WTC11 (cell line): ENCODE results near the gene LDLRAD3. TPM values are rescaled to one million over a fixed set of nuclear protein-coding genes. Genes with fewer than 3 reads are reported as not detected.
"Not testable (repeated sequence)": the region's sequence is repeated elsewhere in the genome, so short reads cannot be mapped to it uniquely, and the experiment has no call there.

Experiments
- ATAC-seq: fragments of 200-7000 bp; cut with Tn5 transposase; 2 replicates; pipeline ENCODE4 v1.10.0; 2021; ENCODE audit warnings: mild to moderate bottlenecking, moderate library complexity
- CTCF ChIA-PET: fragments of 300-600 bp; sonication (Branson Sonifier 250); formaldehyde crosslinking; loops from one replicate; lab custom pipeline; 2021; ENCODE audit warnings: antibody characterized with exemption; lab: Charles Lee
- POLR2A ChIA-PET: fragments of 350-600 bp; sonication (Branson Sonifier 250); formaldehyde crosslinking; loops from one replicate; lab custom pipeline; 2021; ENCODE audit warnings: antibody characterized with exemption; lab: Charles Lee
- DNase-seq: peaks from one replicate; pipeline ENCODE4 v3.0.0; 2021; ENCODE audit warnings: low spot score
- H3K27ac Mint-ChIP-seq: 2 replicates; pipeline ENCODE4 v1.8.0; 2021; ENCODE audit warnings: mixed read lengths
- H3K27me3 Mint-ChIP-seq: 2 replicates; pipeline ENCODE4 v1.8.0; 2021; ENCODE audit warnings: low read depth, mild to moderate bottlenecking, moderate library complexity, mixed read lengths
- H3K36me3 Mint-ChIP-seq: 2 replicates; pipeline ENCODE4 v1.8.0; 2021; ENCODE audit warnings: mixed read lengths
- H3K4me1 Mint-ChIP-seq: 2 replicates; pipeline ENCODE4 v1.8.0; 2022; ENCODE audit warnings: mixed read lengths
- H3K4me3 Mint-ChIP-seq: 2 replicates; pipeline ENCODE4 v1.8.0; 2021; ENCODE audit warnings: mild to moderate bottlenecking, moderate library complexity, mixed read lengths
- H3K9me3 Mint-ChIP-seq: 2 replicates; pipeline ENCODE4 v1.8.0; 2021; ENCODE audit warnings: mixed read lengths
- CBFB ChIP-seq: sonication (generic); formaldehyde crosslinking; IDR thresholded peaks from 2 replicates; pipeline ENCODE4 v1.8.1; 2022; ENCODE audit warnings: mild to moderate bottlenecking, low read depth, missing genetic modification reagents
- CREM ChIP-seq: sonication (generic); formaldehyde crosslinking; IDR thresholded peaks from 2 replicates; pipeline ENCODE4 v1.8.1; 2022; ENCODE audit warnings: mild to moderate bottlenecking, missing genetic modification reagents, moderate library complexity
- ESRRA ChIP-seq: sonication (generic); formaldehyde crosslinking; IDR thresholded peaks from 2 replicates; pipeline ENCODE4 v1.8.1; 2022; ENCODE audit warnings: mild to moderate bottlenecking, missing genetic modification reagents, borderline replicate concordance
- FOXP1 ChIP-seq: sonication (generic); formaldehyde crosslinking; IDR thresholded peaks from 2 replicates; pipeline ENCODE4 v1.8.0; 2022; ENCODE audit warnings: missing genetic modification reagents, mild to moderate bottlenecking, moderate library complexity, borderline replicate concordance
- NR3C1 ChIP-seq: sonication (generic); formaldehyde crosslinking; conservative IDR thresholded peaks from 2 replicates; pipeline ENCODE4 v1.8.1; 2023; ENCODE audit warnings: low read depth, mild to moderate bottlenecking, missing genetic modification reagents
- ZNF423 ChIP-seq: fragments of 250-450 bp; sonication (Bioruptor Pico); IDR thresholded peaks from 2 replicates; pipeline ENCODE4 v2.1.2; 2022; ENCODE audit warnings: mild to moderate bottlenecking, moderate library complexity
- total RNA-seq: library from RNA; stranded (reverse); gene quantifications from 3 replicates; pipeline ENCODE4 v1.2.3, GENCODE V29; 2021
- TF ChIP-seq, protein P1 (sequence below): fragments of 250-450 bp; sonication (Bioruptor Pico); IDR thresholded peaks from 2 replicates; pipeline ENCODE4 v1.8.0; 2021; ENCODE audit warnings: mild to moderate bottlenecking
- TF ChIP-seq, protein P2 (sequence below): sonication (generic); formaldehyde crosslinking; IDR thresholded peaks from 2 replicates; pipeline ENCODE4 v1.8.1; 2023; ENCODE audit warnings: mild to moderate bottlenecking, missing genetic modification reagents
- TF ChIP-seq, protein P3 (sequence below): sonication (generic); formaldehyde crosslinking; IDR thresholded peaks from 2 replicates; pipeline ENCODE4 v1.8.1; 2022; ENCODE audit warnings: mild to moderate bottlenecking, missing genetic modification reagents, moderate library complexity, borderline replicate concordance
- TF ChIP-seq, protein P4 (sequence below): sonication (generic); formaldehyde crosslinking; IDR thresholded peaks from 2 replicates; pipeline ENCODE4 v1.8.1; 2022; ENCODE audit warnings: mild to moderate bottlenecking, moderate library complexity, missing genetic modification reagents
- TF ChIP-seq, protein P5 (sequence below): sonication (generic); formaldehyde crosslinking; IDR thresholded peaks from 2 replicates; pipeline ENCODE4 v1.8.1; 2023; ENCODE audit warnings: mild to moderate bottlenecking, missing genetic modification reagents, moderate library complexity
- TF ChIP-seq, protein P6 (sequence below): fragments of 250-450 bp; sonication (Bioruptor Pico); conservative IDR thresholded peaks from 2 replicates; pipeline ENCODE4 v1.9.0; 2021; ENCODE audit warnings: mild to moderate bottlenecking
- TF ChIP-seq, protein P7 (sequence below): sonication (generic); formaldehyde crosslinking; IDR thresholded peaks from 2 replicates; pipeline ENCODE4 v1.8.0; 2022; ENCODE audit warnings: mild to moderate bottlenecking, missing genetic modification reagents

LDLRAD3 gene
- total RNA-seq, 1 experiment from 2014 or later, result 14.5 TPM

DNA sequence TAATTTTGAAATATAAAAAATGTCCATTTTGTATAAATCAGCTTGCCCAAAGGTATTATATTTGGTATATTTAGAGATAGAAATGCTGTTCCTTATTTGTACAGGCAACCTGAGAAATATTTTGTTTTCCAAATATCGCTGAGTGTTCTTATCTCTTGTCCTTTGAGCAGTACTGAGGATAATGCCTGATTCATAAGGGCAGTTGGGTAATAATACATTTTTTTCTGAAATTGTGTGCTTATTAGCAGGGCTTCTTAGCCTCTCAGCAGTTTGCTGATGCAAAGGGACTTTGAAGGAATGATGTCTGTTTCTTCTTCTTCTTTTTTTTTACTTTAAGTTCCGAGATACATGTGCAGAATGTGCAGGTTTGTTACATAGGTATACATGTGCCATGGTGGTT is 69.1 kb downstream of the LDLRAD3 start:
- ATAC-seq, result no peak
- POLR2A ChIA-PET, result no interaction called here

DNA sequence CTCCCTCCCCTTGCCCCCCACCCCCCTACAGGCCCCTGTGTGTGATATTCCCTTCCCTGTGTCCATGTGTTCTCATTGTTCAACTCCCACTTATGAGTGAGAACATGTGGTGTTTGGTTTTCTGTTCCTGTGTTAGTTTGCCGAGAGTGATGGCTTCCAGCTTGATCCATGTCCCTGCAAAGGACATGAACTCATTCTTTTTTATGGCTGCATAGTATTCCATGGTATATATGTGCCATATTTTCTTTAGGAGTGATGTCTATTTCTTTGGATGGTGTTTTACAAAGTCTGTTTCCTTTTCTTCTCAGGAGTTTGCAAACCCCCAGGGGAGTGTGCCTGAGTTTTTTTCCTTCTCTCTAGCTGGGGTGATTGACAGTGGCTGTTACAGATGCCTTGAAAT is 69.6 kb downstream of the LDLRAD3 start:
- H3K27ac Mint-ChIP-seq, H3K4me3 Mint-ChIP-seq, POLR2A ChIA-PET, H3K36me3 Mint-ChIP-seq, DNase-seq, H3K27me3 Mint-ChIP-seq, ATAC-seq, H3K9me3 Mint-ChIP-seq: not testable (repeated sequence)
- CTCF ChIA-PET, result interaction anchor here (0.7 to 1.2 kb wide), 3 partner anchors 11 to 192 kb away, joined by 3 read pairs; no protein-coding TSS in a partner anchor
- peaks cover 25% of the 10 kb centered on the region for H3K4me1 Mint-ChIP-seq

More for the DNA sequence above, 69.1 kb downstream of the LDLRAD3 start:
- TF ChIP-seq, protein P1, sequence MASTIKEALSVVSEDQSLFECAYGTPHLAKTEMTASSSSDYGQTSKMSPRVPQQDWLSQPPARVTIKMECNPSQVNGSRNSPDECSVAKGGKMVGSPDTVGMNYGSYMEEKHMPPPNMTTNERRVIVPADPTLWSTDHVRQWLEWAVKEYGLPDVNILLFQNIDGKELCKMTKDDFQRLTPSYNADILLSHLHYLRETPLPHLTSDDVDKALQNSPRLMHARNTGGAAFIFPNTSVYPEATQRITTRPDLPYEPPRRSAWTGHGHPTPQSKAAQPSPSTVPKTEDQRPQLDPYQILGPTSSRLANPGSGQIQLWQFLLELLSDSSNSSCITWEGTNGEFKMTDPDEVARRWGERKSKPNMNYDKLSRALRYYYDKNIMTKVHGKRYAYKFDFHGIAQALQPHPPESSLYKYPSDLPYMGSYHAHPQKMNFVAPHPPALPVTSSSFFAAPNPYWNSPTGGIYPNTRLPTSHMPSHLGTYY (CRISPR knock-in tag), result no peak
- TF ChIP-seq, protein P2, sequence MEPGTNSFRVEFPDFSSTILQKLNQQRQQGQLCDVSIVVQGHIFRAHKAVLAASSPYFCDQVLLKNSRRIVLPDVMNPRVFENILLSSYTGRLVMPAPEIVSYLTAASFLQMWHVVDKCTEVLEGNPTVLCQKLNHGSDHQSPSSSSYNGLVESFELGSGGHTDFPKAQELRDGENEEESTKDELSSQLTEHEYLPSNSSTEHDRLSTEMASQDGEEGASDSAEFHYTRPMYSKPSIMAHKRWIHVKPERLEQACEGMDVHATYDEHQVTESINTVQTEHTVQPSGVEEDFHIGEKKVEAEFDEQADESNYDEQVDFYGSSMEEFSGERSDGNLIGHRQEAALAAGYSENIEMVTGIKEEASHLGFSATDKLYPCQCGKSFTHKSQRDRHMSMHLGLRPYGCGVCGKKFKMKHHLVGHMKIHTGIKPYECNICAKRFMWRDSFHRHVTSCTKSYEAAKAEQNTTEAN (CRISPR knock-in tag), result no peak
- TF ChIP-seq, protein P3, sequence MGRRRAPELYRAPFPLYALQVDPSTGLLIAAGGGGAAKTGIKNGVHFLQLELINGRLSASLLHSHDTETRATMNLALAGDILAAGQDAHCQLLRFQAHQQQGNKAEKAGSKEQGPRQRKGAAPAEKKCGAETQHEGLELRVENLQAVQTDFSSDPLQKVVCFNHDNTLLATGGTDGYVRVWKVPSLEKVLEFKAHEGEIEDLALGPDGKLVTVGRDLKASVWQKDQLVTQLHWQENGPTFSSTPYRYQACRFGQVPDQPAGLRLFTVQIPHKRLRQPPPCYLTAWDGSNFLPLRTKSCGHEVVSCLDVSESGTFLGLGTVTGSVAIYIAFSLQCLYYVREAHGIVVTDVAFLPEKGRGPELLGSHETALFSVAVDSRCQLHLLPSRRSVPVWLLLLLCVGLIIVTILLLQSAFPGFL (CRISPR knock-in tag), result no peak
- Mint-ChIP-seq H3K4me3 (no peak overlapping the region), H3K4me1 (peaks cover 28% of the 10 kb centered on the region), H3K27ac (no peak overlapping the region), H3K27me3 (no peaks in the 10 kb centered on the region), H3K9me3 (peaks cover 5% of the 10 kb centered on the region; the same call in 1 of the 2 replicates), H3K36me3 (no peaks in the 10 kb centered on the region)
- CTCF ChIA-PET, result no interaction called here
- no peak for DNase-seq

DNA sequence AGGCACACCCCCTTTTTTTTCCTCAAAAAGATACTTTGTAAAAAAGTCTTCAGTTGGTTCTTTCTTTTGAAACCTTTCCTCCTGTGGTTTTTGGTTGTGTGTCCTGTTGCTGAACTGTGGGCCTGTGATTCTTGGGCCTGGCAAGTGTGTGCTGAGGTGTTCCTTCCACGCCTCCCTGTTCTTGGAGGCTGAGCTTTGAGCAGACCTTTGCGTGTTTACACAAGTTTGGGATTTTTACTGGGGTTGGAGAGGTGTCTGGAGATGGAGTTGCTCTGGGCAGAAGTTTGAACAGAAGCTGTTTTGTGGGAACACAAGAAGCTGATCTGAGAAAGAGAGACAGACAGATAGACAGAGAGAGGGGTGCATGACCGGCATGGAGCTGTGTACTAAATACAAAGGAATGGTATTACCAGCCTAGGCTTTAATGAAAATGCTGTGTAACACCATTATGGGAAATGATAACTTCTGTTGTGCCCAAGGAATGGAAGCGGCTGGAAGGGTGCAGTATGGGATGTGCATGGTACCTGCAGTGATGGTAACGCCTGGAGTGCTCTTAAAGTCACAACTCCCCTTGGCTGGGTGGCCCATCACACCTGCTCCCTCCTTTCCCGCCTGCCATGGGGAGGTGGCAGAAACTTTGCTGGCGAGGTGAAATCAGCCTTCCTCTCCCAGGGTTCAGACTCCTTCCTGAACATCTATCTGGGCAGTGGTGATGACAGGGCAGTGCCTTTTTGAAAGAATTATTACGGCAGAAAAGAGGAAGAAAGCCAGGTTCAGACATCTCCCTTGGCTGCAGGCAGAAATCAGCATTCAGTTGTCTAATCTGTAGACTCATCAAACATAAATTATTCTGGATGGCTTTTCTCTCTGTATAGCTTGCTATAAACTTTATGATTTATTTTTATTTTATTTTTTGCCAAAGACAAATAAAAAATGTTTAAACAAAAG is 70.4 kb downstream of the LDLRAD3 start:
- H3K27me3 Mint-ChIP-seq, result no peaks in the 10 kb centered on the region
- CTCF ChIA-PET, result interaction anchor here (0.7 to 2.0 kb wide), 4 partner anchors 12 to 192 kb away, joined by 3 to 8 read pairs (median 3); no protein-coding TSS in a partner anchor
- H3K27ac Mint-ChIP-seq, result no peak overlapping the region
- H3K9me3 Mint-ChIP-seq, result peaks cover 5% of the 10 kb centered on the region; the same call in 1 of the 2 replicates
- peaks cover 25% of the 10 kb centered on the region for H3K4me1 Mint-ChIP-seq
- DNase-seq (no peak), ATAC-seq (no peak)
- POLR2A ChIA-PET, result no interaction called here
- H3K4me3 Mint-ChIP-seq, result no peak overlapping the region
- TF ChIP-seq CREM (CRISPR knock-in tag) (no peak), CBFB (CRISPR knock-in tag) (no peak), NR3C1 (no peak), ESRRA (no peak), FOXP1 (CRISPR knock-in tag) (no peak), ZNF423 (CRISPR knock-in tag) (no peak)
- TF ChIP-seq, protein P4, sequence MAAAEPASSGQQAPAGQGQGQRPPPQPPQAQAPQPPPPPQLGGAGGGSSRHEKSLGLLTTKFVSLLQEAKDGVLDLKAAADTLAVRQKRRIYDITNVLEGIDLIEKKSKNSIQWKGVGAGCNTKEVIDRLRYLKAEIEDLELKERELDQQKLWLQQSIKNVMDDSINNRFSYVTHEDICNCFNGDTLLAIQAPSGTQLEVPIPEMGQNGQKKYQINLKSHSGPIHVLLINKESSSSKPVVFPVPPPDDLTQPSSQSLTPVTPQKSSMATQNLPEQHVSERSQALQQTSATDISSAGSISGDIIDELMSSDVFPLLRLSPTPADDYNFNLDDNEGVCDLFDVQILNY (CRISPR knock-in tag), result no peak
- TF ChIP-seq, protein P5, sequence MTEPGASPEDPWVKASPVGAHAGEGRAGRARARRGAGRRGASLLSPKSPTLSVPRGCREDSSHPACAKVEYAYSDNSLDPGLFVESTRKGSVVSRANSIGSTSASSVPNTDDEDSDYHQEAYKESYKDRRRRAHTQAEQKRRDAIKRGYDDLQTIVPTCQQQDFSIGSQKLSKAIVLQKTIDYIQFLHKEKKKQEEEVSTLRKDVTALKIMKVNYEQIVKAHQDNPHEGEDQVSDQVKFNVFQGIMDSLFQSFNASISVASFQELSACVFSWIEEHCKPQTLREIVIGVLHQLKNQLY, result no peak
- TF ChIP-seq, protein P6, sequence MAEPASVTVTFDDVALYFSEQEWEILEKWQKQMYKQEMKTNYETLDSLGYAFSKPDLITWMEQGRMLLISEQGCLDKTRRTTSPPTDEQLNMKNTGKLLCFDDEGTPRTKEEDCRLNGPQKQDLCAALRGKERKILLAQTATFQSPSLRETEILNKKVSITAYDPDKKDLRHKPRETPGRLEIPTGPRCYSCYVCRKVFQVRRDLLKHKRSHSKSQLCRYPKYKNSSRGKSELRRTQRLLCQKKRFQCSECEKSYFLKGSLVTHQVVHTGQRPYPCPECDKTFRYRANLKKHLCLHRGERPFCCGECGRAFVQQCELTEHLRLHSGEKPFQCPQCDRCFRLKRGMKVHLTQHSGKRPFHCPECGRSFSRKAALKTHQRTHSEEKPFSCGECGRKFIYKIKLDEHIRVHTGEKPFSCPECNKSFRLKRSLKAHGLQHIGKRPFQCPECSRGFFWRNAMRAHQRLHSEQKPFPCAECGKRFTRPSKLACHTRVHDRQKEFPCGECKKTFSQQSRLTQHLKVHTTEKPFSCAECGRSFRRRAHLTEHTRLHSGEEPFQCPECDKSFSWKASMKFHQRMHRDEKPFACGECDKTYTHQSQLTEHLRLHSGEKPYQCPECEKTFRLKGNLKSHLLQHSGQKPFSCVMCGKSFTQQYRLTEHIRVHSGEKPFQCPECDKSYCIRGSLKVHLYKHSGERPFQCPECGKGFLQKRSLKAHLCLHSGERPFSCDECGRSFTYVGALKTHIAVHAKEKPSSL (CRISPR knock-in tag), result no peak
- TF ChIP-seq, protein P7, sequence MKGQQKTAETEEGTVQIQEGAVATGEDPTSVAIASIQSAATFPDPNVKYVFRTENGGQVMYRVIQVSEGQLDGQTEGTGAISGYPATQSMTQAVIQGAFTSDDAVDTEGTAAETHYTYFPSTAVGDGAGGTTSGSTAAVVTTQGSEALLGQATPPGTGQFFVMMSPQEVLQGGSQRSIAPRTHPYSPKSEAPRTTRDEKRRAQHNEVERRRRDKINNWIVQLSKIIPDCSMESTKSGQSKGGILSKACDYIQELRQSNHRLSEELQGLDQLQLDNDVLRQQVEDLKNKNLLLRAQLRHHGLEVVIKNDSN (CRISPR knock-in tag), result no peak
- H3K36me3 Mint-ChIP-seq, result no peaks in the 10 kb centered on the region
